Gastrocnemius medialis (tissue), 4 donors: ENCODE measurements around the gene SNX21. TPM values are rescaled to one million over a fixed set of nuclear protein-coding genes. Genes with fewer than 3 reads are reported as not detected.

Experiments used
- ATAC-seq, 2 donors: fragments of 150-250 bp; one replicate each; pipeline ENCODE4 v1.9.1; 2016
- DNase-seq, 2 donors: peaks; one replicate each; pipeline ENCODE4 v3.0.0-alpha.2; 2019
- H3K27ac ChIP-seq, 4 donors: fragments of 200-600 bp; sonication (generic); 1 replicate in 1 of 4; 2 replicates in 3 of 4; pipeline ENCODE4 v1.5.1; 2016 to 2018; ENCODE audit warnings: mild to moderate bottlenecking in 2 of 4, moderate library complexity in 1 of 4
- H3K27me3 ChIP-seq, 3 donors: fragments of 200-600 bp; sonication (generic) in 2 of 3; 1 replicate in 1 of 3; 2 replicates in 2 of 3; pipeline versions ENCODE4 v1.5.1 to v1.6.0; 2016 to 2019; ENCODE audit warnings: mild to moderate bottlenecking in 1 of 3, moderate library complexity in 1 of 3
- H3K36me3 ChIP-seq, 2 donors: fragments of 200-600 bp; sonication (generic) in 1 of 2; one replicate each; pipeline ENCODE4 v1.5.1; 2017 to 2018
- H3K4me1 ChIP-seq, 2 donors: fragments of 200-600 bp; sonication (generic) in 1 of 2; one replicate each; pipeline ENCODE4 v1.5.1; 2016 to 2017; ENCODE audit warnings: mild to moderate bottlenecking in 2 of 2
- H3K4me3 ChIP-seq, 4 donors: fragments of 200-600 bp; sonication (generic) in 3 of 4; 1 replicate in 1 of 4; 2 replicates in 3 of 4; pipeline ENCODE4 v1.5.1; 2016 to 2019; ENCODE audit warnings: mild to moderate bottlenecking in 2 of 4
- H3K9me3 ChIP-seq, 3 donors: fragments of 200-600 bp; sonication (generic) in 2 of 3; 1 replicate in 1 of 3; 2 replicates in 2 of 3; pipeline ENCODE4 v1.5.1; 2016 to 2019
- POLR2A ChIP-seq, 2 donors: fragments of 450-650 bp; IDR thresholded peaks; one replicate each; pipeline ENCODE4 v1.6.1; 2017; ENCODE audit warnings: antibody characterized with exemption in 2 of 2, mild to moderate bottlenecking in 2 of 2, moderate library complexity in 2 of 2
- in situ Hi-C, 4 donors: fragments of 200-750 bp; cut with MboI; loops; one replicate each; pipeline versions ENCODE4 v1.15.0 to v1.8.0; 2017; ENCODE audit warnings: low sequenced_read_pairs in 4 of 4
- intact Hi-C: fragments of 100-400 bp; cut with DNase I; formaldehyde crosslinking; loops from one replicate; pipeline ENCODE4 v1.15.1; 2023; ENCODE audit warnings: low total_unique reads
- total RNA-seq, 4 donors: library from RNA; depleted of rRNA; stranded (reverse); fragments of >200 nt; gene quantifications; one replicate each; pipeline versions ENCODE4 v1.1.0 to v1.2.3, GENCODE V29; 2016
- TF ChIP-seq, protein P1 (sequence below), 5 experiments: fragments of 450-650 bp in 3 of 5; fragments of 200-600 bp in 2 of 5; sonication (generic) in 2 of 5; IDR thresholded peaks in 4 of 5; conservative IDR thresholded peaks in 1 of 5; 1 replicate in 4 of 5; 2 replicates in 1 of 5; pipeline ENCODE4 v1.5.1; 2016 to 2019; ENCODE audit warnings: antibody characterized with exemption in 5 of 5, mild to moderate bottlenecking in 3 of 5, moderate library complexity in 3 of 5

SNX21 gene
- total RNA-seq, 4 donors from 2014 or later, result 35.8 to 114 (median 79.0) TPM

DNA sequence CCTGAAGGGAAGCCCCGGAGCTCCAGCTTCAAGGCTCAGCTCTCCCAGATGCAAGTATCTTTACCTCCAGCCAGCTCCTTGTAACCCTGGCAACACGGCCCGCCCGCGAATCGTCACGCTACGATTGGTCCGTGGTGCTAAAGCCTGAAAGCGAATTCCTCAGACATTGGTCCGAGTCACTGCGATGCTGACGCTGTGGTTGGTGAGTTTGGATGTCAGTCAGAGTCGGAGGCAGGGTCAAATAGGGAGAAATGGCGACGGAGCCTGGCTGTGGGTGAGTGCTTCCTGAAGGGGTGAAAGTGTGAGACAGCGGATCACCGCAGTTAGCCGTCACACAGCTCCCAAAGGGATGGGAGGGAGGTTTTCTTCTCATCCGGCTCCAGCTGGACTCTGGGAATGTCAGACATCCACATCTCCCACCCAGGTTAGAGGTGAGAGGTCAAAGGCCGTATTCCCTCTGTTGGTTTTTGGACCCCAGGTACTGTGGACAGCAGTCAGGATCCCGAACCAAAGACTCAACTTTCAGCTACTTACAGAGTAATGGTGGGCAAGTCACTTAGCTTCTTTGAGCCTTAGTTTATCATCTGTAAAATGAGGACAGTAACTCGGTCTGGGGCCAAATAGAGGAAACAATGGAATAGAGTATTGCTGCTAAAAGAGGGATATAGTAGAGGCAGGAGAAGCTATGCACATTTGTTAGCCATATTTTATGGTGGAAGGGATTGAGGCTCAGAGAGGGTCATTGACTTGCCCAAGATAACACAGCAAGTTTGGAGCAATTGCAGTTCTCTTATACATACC is 47.6 kb downstream of the SNX21 start, which contains the start of gene ZSWIM1:
Gene ZSWIM1, plus strand, starts transcription at position 240 of the 801 bp plus-strand sequence. CDS start 1,366 bp downstream, outside the sequence.
- peak; percentile 98 to 99 for DNase-seq
- peak within 1 kb of the TSS; percentile 67 to 70 (median 68) for H3K4me3 ChIP-seq
- in situ Hi-C loops, result loop anchor here in 1 of 4 donors (10.0 kb wide), 1 partner anchor 86 kb away; the partner anchor contains the start of genes DNTTIP1 and WFDC3
- no peaks in the 10 kb centered on the region for H3K9me3 ChIP-seq
- intact Hi-C loops, result loop anchor here (1.0 to 2.0 kb wide), 3 partner anchors 24 to 90 kb away; partner anchors contain the start of genes ACOT8 and ZSWIM3
- H3K27ac ChIP-seq, result peak within 1 kb of the TSS; percentile 87 to 95 (median 92)
- no peaks in the 10 kb centered on the region for H3K27me3 ChIP-seq
- peaks cover 9 to 13% of the 10 kb centered on the region in 2 donors for H3K4me1 ChIP-seq
- peaks cover 0 to 32% of the 10 kb centered on the region in 2 donors for H3K36me3 ChIP-seq
- peak in 1 of 2 donors; percentile 45 for TF ChIP-seq POLR2A (IDR thresholded peaks at IDR 0.05)
- TF ChIP-seq, protein P1, sequence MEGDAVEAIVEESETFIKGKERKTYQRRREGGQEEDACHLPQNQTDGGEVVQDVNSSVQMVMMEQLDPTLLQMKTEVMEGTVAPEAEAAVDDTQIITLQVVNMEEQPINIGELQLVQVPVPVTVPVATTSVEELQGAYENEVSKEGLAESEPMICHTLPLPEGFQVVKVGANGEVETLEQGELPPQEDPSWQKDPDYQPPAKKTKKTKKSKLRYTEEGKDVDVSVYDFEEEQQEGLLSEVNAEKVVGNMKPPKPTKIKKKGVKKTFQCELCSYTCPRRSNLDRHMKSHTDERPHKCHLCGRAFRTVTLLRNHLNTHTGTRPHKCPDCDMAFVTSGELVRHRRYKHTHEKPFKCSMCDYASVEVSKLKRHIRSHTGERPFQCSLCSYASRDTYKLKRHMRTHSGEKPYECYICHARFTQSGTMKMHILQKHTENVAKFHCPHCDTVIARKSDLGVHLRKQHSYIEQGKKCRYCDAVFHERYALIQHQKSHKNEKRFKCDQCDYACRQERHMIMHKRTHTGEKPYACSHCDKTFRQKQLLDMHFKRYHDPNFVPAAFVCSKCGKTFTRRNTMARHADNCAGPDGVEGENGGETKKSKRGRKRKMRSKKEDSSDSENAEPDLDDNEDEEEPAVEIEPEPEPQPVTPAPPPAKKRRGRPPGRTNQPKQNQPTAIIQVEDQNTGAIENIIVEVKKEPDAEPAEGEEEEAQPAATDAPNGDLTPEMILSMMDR (IDR thresholded peaks at IDR 0.05 in 4 of 5, conservative IDR thresholded peaks at IDR 0.05 in 1 of 5), result no peak
- ATAC-seq, result peak; percentile 100

DNA sequence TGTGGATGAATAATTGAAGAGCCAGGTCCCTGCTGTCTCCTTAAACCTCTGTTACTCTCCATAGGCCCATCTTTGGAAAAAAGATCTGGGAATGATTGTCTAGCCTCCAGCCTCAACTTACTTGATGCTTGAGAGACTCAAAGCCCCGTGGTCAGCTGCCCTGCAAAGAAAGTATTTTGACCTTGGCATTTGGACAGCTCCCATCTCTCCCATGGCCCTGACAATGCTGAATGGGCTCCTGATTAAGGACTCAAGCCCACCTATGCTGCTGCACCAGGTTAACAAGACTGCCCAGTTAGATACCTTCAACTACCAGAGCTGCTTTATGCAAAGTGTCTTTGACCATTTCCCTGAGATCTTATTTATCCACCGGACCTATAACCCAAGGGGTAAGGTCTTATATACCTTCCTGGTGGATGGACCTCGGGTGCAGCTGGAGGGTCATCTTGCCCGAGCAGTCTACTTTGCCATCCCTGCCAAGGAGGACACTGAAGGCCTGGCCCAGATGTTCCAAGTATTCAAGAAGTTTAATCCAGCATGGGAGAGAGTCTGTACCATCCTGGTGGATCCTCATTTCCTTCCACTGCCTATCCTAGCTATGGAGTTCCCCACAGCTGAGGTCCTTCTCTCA is 49.0 kb downstream of the SNX21 start:
- H3K9me3 ChIP-seq, result no peaks in the 10 kb centered on the region
- no peak for ATAC-seq
- in situ Hi-C loops (loop anchor here in 1 of 4 donors (10.0 kb wide), 1 partner anchor 88 kb away; the partner anchor contains the start of genes DNTTIP1 and WFDC3), intact Hi-C loops (loop anchor here (2.0 kb wide), 1 partner anchor 52 kb away; the partner anchor contains the start of gene PCIF1)
- no peak overlapping the region for H3K4me3 ChIP-seq
- H3K27ac ChIP-seq, result peak overlapping the region in 1 of 4 donors; percentile 95
- H3K27me3 ChIP-seq, result no peaks in the 10 kb centered on the region
- peaks cover 0 to 34% of the 10 kb centered on the region in 2 donors for H3K36me3 ChIP-seq
- TF ChIP-seq, protein P1 (IDR thresholded peaks at IDR 0.05 in 4 of 5, conservative IDR thresholded peaks at IDR 0.05 in 1 of 5), result no peak
- no peak for TF ChIP-seq POLR2A (IDR thresholded peaks at IDR 0.05)
- no peak for DNase-seq
- H3K4me1 ChIP-seq, result peaks cover 9 to 13% of the 10 kb centered on the region in 2 donors

DNA sequence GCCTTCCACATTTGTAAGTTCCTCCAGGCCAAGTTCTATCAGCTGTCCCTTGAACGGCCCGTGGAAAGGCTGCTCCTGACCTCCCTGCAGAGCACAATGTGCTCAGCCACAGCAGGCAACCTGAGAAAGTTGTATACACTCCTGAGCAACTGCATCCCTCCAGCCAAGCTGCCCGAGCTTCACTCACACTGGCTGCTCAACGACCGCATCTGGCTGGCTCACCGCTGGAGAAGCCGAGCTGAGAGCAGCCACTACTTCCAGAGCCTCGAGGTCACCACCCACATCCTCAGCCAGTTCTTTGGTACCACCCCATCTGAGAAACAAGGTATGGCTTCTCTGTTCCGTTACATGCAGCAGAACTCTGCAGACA is 49.5 kb downstream of the SNX21 start:
- H3K27me3 ChIP-seq, result no peaks in the 10 kb centered on the region
- no peak overlapping the region for H3K4me3 ChIP-seq
- no peak for TF ChIP-seq POLR2A (IDR thresholded peaks at IDR 0.05)
- TF ChIP-seq, protein P1 (IDR thresholded peaks at IDR 0.05 in 4 of 5, conservative IDR thresholded peaks at IDR 0.05 in 1 of 5), result no peak
- H3K36me3 ChIP-seq, result peaks cover 0 to 29% of the 10 kb centered on the region in 2 donors
- in situ Hi-C loops, result loop anchor here in 1 of 4 donors (10.0 kb wide), 1 partner anchor 88 kb away; the partner anchor contains the start of genes DNTTIP1 and WFDC3
- no peaks in the 10 kb centered on the region for H3K9me3 ChIP-seq
- DNase-seq (no peak), ATAC-seq (no peak)
- peak overlapping the region in 1 of 4 donors; percentile 95 for H3K27ac ChIP-seq
- H3K4me1 ChIP-seq, result peaks cover 9 to 13% of the 10 kb centered on the region in 2 donors
- intact Hi-C loops, result loop anchor here (2.0 kb wide), 1 partner anchor 52 kb away; the partner anchor contains the start of gene PCIF1

DNA sequence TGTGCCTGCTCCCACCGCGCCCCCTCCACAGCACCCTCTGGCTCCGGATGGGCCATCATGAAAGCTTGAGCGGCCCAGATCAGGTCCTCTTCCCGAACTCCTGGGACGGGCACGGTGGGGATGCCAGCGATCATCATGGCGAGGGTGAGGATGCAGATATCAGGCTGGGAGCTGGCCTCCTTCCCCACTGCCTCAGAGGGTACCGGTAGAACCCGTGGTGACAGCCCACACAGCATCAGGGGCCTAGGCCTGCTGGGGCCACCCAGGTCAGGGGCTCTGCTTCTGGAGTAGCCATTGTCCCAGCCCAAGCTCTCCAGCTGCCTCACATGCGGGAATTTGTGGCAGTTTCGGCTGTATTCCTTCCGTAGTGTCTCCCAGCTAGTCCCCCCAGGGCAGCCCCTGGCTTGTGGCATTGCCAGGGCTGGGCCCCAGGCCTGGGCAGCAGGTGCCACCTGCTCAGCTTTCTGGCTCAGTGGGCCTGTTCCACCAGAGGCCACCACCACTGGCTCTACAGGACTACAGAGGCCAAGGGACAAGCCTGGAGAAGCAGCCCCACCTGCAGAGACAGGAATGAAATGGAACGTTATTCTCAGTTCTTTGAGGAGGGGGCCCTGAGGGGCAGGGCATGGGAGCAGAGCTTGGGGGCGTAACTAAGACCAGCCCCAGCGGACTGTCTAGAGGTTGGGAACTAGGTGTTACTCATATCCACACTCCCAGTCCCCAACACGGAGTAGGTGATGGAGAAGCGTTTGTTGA is 53.2 kb downstream of the SNX21 start:
- ATAC-seq (no peak), DNase-seq (no peak)
- no peaks in the 10 kb centered on the region for H3K9me3 ChIP-seq
- intact Hi-C loops (no loop called here), in situ Hi-C loops (loop anchor here in 1 of 4 donors (10.0 kb wide), 1 partner anchor 92 kb away; the partner anchor contains the start of genes DNTTIP1 and WFDC3)
- no peaks in the 10 kb centered on the region for H3K27me3 ChIP-seq
- H3K4me3 ChIP-seq, result no peak overlapping the region
- peaks cover 16 to 22% of the 10 kb centered on the region in 2 donors for H3K4me1 ChIP-seq
- TF ChIP-seq POLR2A (IDR thresholded peaks at IDR 0.05), result no peak
- TF ChIP-seq, protein P1 (IDR thresholded peaks at IDR 0.05 in 4 of 5, conservative IDR thresholded peaks at IDR 0.05 in 1 of 5), result no peak
- peaks cover 0 to 25% of the 10 kb centered on the region in 2 donors for H3K36me3 ChIP-seq
- H3K27ac ChIP-seq, result no peak overlapping the region
